Hematopoietic multipotent progenitor cell treated with erythropoietin and hydrocortisone succinate and interleukin-3 and kit ligand, for 4 days (in vitro differentiated cells): Measurements from ENCODE around the gene GRK5.

Experiments
- DNase-seq: peaks from one replicate; pipeline ENCODE4 v3.0.0-alpha.2; 2015

Gene GRK5

GRCh38 chr10:119199231-119199992 is 8.0 kb upstream of the GRK5 start:
- peak; percentile 91 for DNase-seq

- DNase-seq, result no peak
Observed at GRCh38 chr10:119201233-119201632, 6.1 kb upstream of the GRK5 start.

GRCh38 chr10:119203006-119203405 is 4.4 kb upstream of the GRK5 start:
- no peak for DNase-seq

GRCh38 chr10:119205894-119206602 is 1.3 kb upstream of the GRK5 start:
- DNase-seq, result peak; percentile 88

GRCh38 chr10:119206603-119207365 is 587 bp upstream of the GRK5 start:
- DNase-seq, result peak; percentile 88

- peak; percentile 39 for DNase-seq
Observed at GRCh38 chr10:119207713-119208552, 562 bp downstream of the GRK5 start.

GRCh38 chr10:119208553-119208940 is 1.2 kb downstream of the GRK5 start:
- DNase-seq, result no peak

- peak; percentile 64 for DNase-seq
Observed at GRCh38 chr10:119209035-119209735, 1.8 kb downstream of the GRK5 start.

GRCh38 chr10:119209736-119210355 is 2.5 kb downstream of the GRK5 start:
- DNase-seq, result no peak

GRCh38 chr10:119210633-119211032 is 3.3 kb downstream of the GRK5 start:
- DNase-seq, result no peak

- no peak for DNase-seq
Observed at GRCh38 chr10:119211176-119211575, 3.8 kb downstream of the GRK5 start.

- DNase-seq, result peak; percentile 59
Observed at GRCh38 chr10:119211625-119212441, 4.5 kb downstream of the GRK5 start.

GRCh38 chr10:119215371-119215770 is 8.0 kb downstream of the GRK5 start:
- DNase-seq, result no peak

GRCh38 chr10:119216127-119216526 is 8.8 kb downstream of the GRK5 start:
- DNase-seq, result peak; percentile 66

- no peak for DNase-seq
Observed at GRCh38 chr10:119217401-119217800, 10.0 kb downstream of the GRK5 start.

GRCh38 chr10:119217991-119218490 is 10.7 kb downstream of the GRK5 start:
- DNase-seq, result no peak

- no peak for DNase-seq
Observed at GRCh38 chr10:119219871-119220270, 12.5 kb downstream of the GRK5 start.

- no peak for DNase-seq
Observed at GRCh38 chr10:119221201-119221600, 13.8 kb downstream of the GRK5 start.

- no peak for DNase-seq
Observed at GRCh38 chr10:119221666-119222065, 14.3 kb downstream of the GRK5 start.

- DNase-seq, result no peak
Observed at GRCh38 chr10:119222537-119222936, 15.2 kb downstream of the GRK5 start.
